LNCAP (cell line): ENCODE data around the gene SGK1.

ENCODE experiments used
- TF ChIP-seq, protein P1 (sequence below): fragments of 450-650 bp; IDR thresholded peaks from 2 replicates; pipeline ENCODE4 v1.5.1; 2017; ENCODE audit warnings: mild to moderate bottlenecking

The SGK1 gene

DNA sequence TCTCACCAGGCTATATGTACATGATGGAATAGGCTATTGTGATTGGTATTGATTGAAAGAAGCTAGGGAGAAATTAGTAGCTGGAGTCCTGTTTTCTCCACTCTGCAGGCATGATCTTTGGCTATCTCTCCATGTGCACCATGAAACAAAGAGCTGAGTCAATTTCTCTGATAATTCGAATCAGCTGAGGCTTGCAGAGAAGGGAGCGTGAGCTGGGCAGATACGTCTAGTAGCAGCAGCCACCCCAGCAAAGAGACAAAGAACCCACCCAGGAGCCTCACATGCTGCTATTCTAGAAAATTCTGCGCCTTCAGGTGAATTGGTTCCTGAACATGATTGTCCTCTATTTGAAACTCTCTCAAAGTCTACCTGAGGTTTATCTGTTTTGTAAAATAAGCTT lies 6.9 kb upstream of the SGK1 start:
- TF ChIP-seq, protein P1, sequence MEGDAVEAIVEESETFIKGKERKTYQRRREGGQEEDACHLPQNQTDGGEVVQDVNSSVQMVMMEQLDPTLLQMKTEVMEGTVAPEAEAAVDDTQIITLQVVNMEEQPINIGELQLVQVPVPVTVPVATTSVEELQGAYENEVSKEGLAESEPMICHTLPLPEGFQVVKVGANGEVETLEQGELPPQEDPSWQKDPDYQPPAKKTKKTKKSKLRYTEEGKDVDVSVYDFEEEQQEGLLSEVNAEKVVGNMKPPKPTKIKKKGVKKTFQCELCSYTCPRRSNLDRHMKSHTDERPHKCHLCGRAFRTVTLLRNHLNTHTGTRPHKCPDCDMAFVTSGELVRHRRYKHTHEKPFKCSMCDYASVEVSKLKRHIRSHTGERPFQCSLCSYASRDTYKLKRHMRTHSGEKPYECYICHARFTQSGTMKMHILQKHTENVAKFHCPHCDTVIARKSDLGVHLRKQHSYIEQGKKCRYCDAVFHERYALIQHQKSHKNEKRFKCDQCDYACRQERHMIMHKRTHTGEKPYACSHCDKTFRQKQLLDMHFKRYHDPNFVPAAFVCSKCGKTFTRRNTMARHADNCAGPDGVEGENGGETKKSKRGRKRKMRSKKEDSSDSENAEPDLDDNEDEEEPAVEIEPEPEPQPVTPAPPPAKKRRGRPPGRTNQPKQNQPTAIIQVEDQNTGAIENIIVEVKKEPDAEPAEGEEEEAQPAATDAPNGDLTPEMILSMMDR, result no peak

DNA sequence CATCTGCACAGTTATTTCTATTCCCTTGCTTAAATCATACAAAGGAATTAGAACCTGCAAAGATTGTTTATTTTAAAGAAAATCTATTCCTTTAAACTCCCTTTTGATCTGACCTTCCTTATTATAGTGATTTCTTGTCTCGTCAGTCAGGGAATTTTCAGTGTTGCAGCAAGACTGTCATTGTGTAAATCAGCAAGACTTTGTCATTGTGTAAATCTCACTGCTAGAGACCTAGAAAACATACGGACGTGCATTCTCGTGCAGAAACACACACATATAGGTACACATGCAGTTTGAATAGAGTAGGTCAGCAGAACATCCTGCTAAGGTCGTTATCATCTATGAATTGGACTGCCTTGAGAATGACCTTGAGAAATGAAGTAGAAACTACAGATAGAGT lies 6.2 kb upstream of the SGK1 start:
- TF ChIP-seq, protein P1, result no peak

DNA sequence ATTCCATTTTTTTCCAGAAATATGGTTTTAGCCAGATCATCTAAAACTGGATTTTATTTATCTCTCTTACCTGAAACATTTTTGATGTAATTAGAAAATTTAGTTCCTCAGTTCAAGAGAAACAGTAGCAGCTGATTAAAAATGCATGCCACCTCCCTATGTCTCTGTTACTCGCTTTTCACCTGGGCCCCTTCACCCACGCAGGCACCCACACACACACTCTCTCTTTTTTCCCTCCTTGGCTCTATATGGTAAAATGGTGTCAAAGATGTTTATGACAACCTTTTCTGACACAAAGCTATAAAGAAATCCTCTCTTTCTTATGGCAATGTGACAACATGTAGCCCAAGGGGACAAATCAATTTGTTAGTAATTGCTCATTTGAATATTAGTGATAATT lies 5.8 kb upstream of the SGK1 start:
- TF ChIP-seq, protein P1, result no peak

DNA sequence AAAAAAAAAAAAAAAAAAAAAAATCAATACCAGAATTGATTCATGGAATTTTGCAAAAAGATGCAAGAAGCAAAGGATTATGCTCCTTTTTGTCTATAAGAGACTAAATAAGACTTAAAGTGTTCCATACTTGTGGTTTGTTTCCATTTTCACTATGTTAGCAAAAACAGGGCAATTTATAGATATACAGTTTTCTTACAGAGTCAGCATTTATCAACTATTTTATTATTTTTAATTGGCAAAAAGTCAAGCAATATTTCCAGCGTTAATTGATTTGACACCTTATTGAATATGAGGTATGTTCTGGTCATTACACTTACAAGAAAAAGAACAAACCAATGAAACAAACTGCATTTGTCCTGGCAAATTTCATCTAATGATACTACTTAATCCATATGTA lies 5.4 kb upstream of the SGK1 start:
- TF ChIP-seq, protein P1, result no peak

DNA sequence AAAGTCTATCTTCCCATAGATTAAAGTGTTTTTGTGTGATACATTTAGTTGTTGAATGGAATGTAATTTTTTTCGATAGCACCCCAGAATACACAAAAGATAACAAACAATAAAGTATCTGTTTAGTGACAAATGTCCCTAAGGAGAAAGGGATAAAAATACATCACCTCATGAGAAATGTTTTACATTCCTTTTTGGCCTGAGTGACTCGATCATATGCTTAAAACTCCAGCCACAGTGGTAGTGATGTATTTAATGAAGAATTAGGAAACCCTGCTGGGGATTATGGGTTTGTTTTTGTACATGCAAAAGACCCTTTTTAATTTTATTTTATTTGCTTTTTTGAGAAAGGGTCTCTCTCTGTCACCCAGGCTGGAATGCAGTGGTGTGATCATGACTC lies 4.3 kb upstream of the SGK1 start:
- TF ChIP-seq, protein P1, result no peak

DNA sequence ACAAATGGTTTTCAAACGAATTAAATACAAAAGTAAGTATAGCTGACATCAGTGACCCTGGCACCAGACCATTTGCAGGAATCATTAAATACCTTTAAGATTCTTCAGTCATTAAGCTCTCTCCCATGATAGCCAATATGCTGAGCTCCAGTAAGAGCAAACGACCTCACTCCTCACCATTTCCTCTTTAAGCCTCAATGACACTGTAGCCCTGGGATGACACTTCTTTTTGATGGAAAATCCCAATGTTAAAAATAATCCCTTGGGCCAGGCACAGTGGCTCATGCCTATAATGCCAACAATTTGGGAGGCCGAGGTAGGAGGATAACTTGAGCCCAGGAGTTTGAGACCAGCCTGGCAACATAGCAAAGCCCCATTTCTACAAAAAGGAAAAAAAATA lies 3.3 kb upstream of the SGK1 start:
- TF ChIP-seq, protein P1, result no peak

DNA sequence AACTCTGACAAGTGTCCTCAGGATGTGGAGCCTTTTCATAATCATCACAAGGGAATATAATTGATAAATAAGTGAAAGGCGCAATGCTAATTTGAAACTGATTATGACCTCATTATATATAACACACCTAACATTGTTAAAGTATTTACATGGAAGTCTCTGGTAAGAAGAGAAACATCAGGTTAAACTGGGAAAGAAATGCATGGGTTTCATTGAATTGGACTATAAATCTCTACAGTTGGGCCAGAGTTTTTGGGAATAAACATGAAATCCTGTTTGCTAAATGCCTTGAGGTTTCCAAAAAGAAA lies 1.0 kb upstream of the SGK1 start:
- TF ChIP-seq, protein P1, result no peak

DNA sequence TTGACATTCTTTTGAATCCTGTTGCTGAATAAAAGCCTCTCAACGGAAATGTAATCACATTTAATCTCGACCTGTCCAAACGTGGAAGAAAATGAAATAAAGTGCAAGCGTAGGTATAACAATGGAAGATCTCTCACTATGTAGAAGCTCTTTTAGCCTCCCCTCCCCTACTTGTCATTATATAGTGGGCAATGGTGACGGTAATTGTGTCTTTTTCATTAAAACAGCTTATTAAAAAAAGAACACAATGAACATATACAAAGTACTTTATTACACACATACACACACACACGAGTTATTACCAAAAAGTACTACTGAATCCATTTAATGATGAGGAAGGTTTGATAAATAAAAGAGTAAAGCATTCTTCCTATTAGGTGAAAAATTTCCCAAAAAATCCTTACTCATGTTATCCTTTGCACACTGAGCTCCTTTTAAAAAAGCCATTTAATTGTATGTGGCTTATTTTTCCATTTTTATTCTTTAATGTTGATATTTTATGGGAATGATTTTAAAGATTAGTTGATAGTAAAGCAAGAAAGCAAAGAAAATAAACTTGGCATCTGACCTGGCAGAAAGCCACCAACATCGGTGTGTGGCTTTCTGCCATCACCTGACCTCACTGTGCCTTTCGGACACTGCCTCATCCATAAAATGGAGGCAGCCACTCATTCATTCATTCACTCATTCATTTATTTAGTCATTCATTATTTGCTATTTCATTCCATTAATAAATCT lies 493 bp upstream of the SGK1 start:
- TF ChIP-seq, protein P1, result no peak
